ENCODE data around the gene ITFG2. TPM values are rescaled to one million over a fixed set of nuclear protein-coding genes. Genes with fewer than 3 reads are reported as not detected.

The ITFG2 gene
- total and polyA plus RNA-seq, 2 of the 13 experiments (the other 11 are each of a cell fraction or from before 2014, with no cell fraction given) = 14.8 to 15.5 TPM

- no peak for TF ChIP-seq MTF2 (CRISPR knock-in tag; IDR thresholded peaks at IDR 0.05; ENCODE audit: borderline replicate concordance)
- TF ChIP-seq ZNF207 (IDR thresholded peaks at IDR 0.05; ENCODE audit: borderline replicate concordance) = no peak
- peak; percentile 79; the same call in 1 of the 2 replicates for TF ChIP-seq ZNF235 (CRISPR knock-in tag; IDR thresholded peaks at IDR 0.05; ENCODE audit: borderline replicate concordance)
- 0 out of 2 replicates have a peak, but pooled peaks have one; percentile 49 for TF ChIP-seq MLXIP (CRISPR knock-in tag; IDR thresholded peaks at IDR 0.05; ENCODE audit: borderline replicate concordance)
- TF ChIP-seq ZNF556 (CRISPR knock-in tag; IDR thresholded peaks at IDR 0.05; ENCODE audit: borderline replicate concordance) = peak; percentile 96
- TF ChIP-seq ZSCAN22 (CRISPR knock-in tag; IDR thresholded peaks at IDR 0.05) = no peak
- no peak for TF ChIP-seq CERS6 (CRISPR knock-in tag; IDR thresholded peaks at IDR 0.05)
- 0 out of 2 replicates have a peak, but pooled peaks have one; percentile 49 for TF ChIP-seq IRX3 (CRISPR knock-in tag; IDR thresholded peaks at IDR 0.05; ENCODE audit: borderline replicate concordance, low read depth)
- no peak for TF ChIP-seq HOXA9 (CRISPR knock-in tag; IDR thresholded peaks at IDR 0.05; ENCODE audit: borderline replicate concordance)
- peak; percentile 88 for TF ChIP-seq ZNF142 (CRISPR knock-in tag; IDR thresholded peaks at IDR 0.05)
- peak; percentile 100 for TF ChIP-seq ZFX (CRISPR knock-in tag; IDR thresholded peaks at IDR 0.05; ENCODE audit: low read depth)
- TF ChIP-seq BATF2 (CRISPR knock-in tag; IDR thresholded peaks at IDR 0.05) = no peak
- no peak for TF ChIP-seq CENPT (CRISPR knock-in tag; IDR thresholded peaks at IDR 0.05; ENCODE audit: low read depth)
- peak; percentile 75; the same call in 1 of the 2 replicates for TF ChIP-seq ZNF232 (CRISPR knock-in tag; IDR thresholded peaks at IDR 0.05; ENCODE audit: borderline replicate concordance)
- no peak; the same call in 1 of the 2 replicates for TF ChIP-seq ZNF205 (CRISPR knock-in tag; IDR thresholded peaks at IDR 0.05)
- TF ChIP-seq ZNF615 (CRISPR knock-in tag; IDR thresholded peaks at IDR 0.05; ENCODE audit: borderline replicate concordance) = no peak
- TF ChIP-seq ZNF672 (CRISPR knock-in tag; IDR thresholded peaks at IDR 0.05) = no peak
Observed at GRCh38 chr12:2812290-2813213, at the start of gene ITFG2 (continued).
